ENCODE measurements around the gene RIN3. TPM values are rescaled to one million over a fixed set of nuclear protein-coding genes. Genes with fewer than 3 reads are reported as not detected.

The RIN3 gene
- total RNA-seq: 4.9 and 8.8 TPM in 2 replicates

GRCh38 chr14:92513204-92513965 lies at the start of gene RIN3:
RIN3 (plus strand) TSS chr14:92513781; CDS start chr14:92513933, 152 bp downstream.

Other genes with a start within 250 kb of the RIN3 start
- under 0.01 TPM in 1 of 2 replicates, not detected in the other for gene SLC24A4, start 190.6 kb upstream of the RIN3 start, total RNA-seq
- gene LGMN, start 234.8 kb downstream of the RIN3 start, total RNA-seq: 49.3 and 73.2 TPM in 2 replicates

Data from thoracic aorta endothelial cell (primary cell).